H9 (cell line): ENCODE measurements around the gene CTH. TPM values are rescaled to one million over a fixed set of nuclear protein-coding genes. Genes with fewer than 3 reads are reported as not detected.
"Not testable (repeated sequence)": the region's sequence is repeated elsewhere in the genome, so short reads cannot be mapped to it uniquely, and the experiment has no call there.

ENCODE experiments used
- DNase-seq: peaks from one replicate; pipeline ENCODE4 v3.0.0-alpha.2; 2017
- H2AFZ ChIP-seq: one replicate; pipeline ENCODE4 v1.6.1; 2013; ENCODE audit warnings: mild to moderate bottlenecking, low read length, control low read depth, moderate library complexity
- H2AK5ac ChIP-seq: 2 replicates; pipeline ENCODE4 v1.6.1; 2013; ENCODE audit warnings: low read length, control low read depth, mixed read lengths; ENCODE audit not compliant: insufficient read length
- H2BK120ac ChIP-seq: one replicate; pipeline ENCODE4 v1.6.1; 2013; ENCODE audit warnings: low read depth, mild to moderate bottlenecking, low read length, control low read depth, inconsistent platforms; ENCODE audit not compliant: poor library complexity, severe bottlenecking
- H2BK12ac ChIP-seq: 2 replicates; pipeline ENCODE4 v1.6.1; 2013; ENCODE audit warnings: low read length, control low read depth, mixed read lengths, low read depth; ENCODE audit not compliant: insufficient read length
- H2BK15ac ChIP-seq: 2 replicates; pipeline ENCODE4 v1.6.1; 2013; ENCODE audit warnings: low read depth, low read length, control low read depth
- H2BK20ac ChIP-seq: one replicate; pipeline ENCODE4 v1.6.1; 2013; ENCODE audit warnings: low read depth, mild to moderate bottlenecking, low read length, control low read depth, inconsistent platforms; ENCODE audit not compliant: poor library complexity, severe bottlenecking
- H2BK5ac ChIP-seq: 2 replicates; pipeline ENCODE4 v1.6.1; 2013; ENCODE audit warnings: low read length, control low read depth, mixed read lengths; ENCODE audit not compliant: insufficient read length
- H3K14ac ChIP-seq: 2 replicates; pipeline ENCODE4 v1.6.1; 2013; ENCODE audit warnings: low read length, control low read depth; ENCODE audit not compliant: insufficient read depth
- H3K18ac ChIP-seq: 2 replicates; pipeline ENCODE4 v1.6.1; 2013; ENCODE audit warnings: low read depth, mild to moderate bottlenecking, mixed read lengths, low read length, control low read depth; ENCODE audit not compliant: insufficient read length
- H3K23ac ChIP-seq: 2 replicates; pipeline ENCODE4 v1.6.1; 2013; ENCODE audit warnings: low read length, control low read depth, mixed read lengths, low read depth; ENCODE audit not compliant: insufficient read length
- H3K23me2 ChIP-seq: 2 replicates; pipeline ENCODE4 v1.6.1; 2013; ENCODE audit warnings: low read depth, mild to moderate bottlenecking, mixed read lengths, low read length, control low read depth; ENCODE audit not compliant: insufficient read length, poor library complexity, severe bottlenecking
- H3K27ac ChIP-seq: 2 replicates; pipeline ENCODE4 v1.5.1; 2013; ENCODE audit warnings: low read length, control low read depth, mixed read lengths, low read depth; ENCODE audit not compliant: insufficient read length
- H3K27me3 ChIP-seq: 2 replicates; pipeline ENCODE4 v1.6.1; 2013; ENCODE audit warnings: low read length, control low read depth, inconsistent platforms; ENCODE audit not compliant: insufficient read depth
- H3K4ac ChIP-seq: 2 replicates; pipeline ENCODE4 v1.6.1; 2013; ENCODE audit warnings: low read depth, mild to moderate bottlenecking, control low read depth, inconsistent platforms, low read length, moderate library complexity
- H3K4me1 ChIP-seq: 2 replicates; pipeline ENCODE4 v1.6.1; 2013; ENCODE audit warnings: low read length, control low read depth, inconsistent platforms; ENCODE audit not compliant: insufficient read depth
- H3K4me2 ChIP-seq: 2 replicates; pipeline ENCODE4 v1.6.1; 2013; ENCODE audit warnings: low read length, control low read depth, mixed read lengths; ENCODE audit not compliant: insufficient read length, insufficient read depth
- H3K56ac ChIP-seq: 2 replicates; pipeline ENCODE4 v1.6.1; 2013; ENCODE audit warnings: low read depth, mild to moderate bottlenecking, mixed read lengths, low read length, control low read depth; ENCODE audit not compliant: insufficient read length
- H3K79me1 ChIP-seq: 2 replicates; pipeline ENCODE4 v1.6.1; 2013; ENCODE audit warnings: low read depth, mild to moderate bottlenecking, moderate library complexity, low read length, control low read depth, inconsistent platforms; ENCODE audit not compliant: insufficient read depth, poor library complexity, severe bottlenecking
- H3K79me2 ChIP-seq: 2 replicates; pipeline ENCODE4 v1.6.1; 2013; ENCODE audit warnings: low read length, control low read depth, inconsistent platforms; ENCODE audit not compliant: insufficient read depth
- H3K9ac ChIP-seq: 2 replicates; pipeline ENCODE4 v1.6.1; 2013; ENCODE audit warnings: low read length, control low read depth, mixed read lengths; ENCODE audit not compliant: insufficient read length; ENCODE audit errors: extremely low read depth
- H3K9me3 ChIP-seq: one replicate; pipeline ENCODE4 v1.6.1; 2013; ENCODE audit warnings: low read depth, low read length, inconsistent platforms; ENCODE audit not compliant: control insufficient read depth
- H3T11ph ChIP-seq: one replicate; pipeline ENCODE4 v1.6.1; 2013; ENCODE audit warnings: mild to moderate bottlenecking, low read length, control low read depth, inconsistent platforms
- H4K20me1 ChIP-seq: one replicate; pipeline ENCODE4 v1.6.1; 2013; ENCODE audit not compliant: control insufficient read depth, insufficient read length, insufficient read depth
- H4K5ac ChIP-seq: 2 replicates; pipeline ENCODE4 v1.6.1; 2013; ENCODE audit warnings: low read depth, mild to moderate bottlenecking, mixed read lengths, low read length, control low read depth; ENCODE audit not compliant: insufficient read length
- H4K8ac ChIP-seq: replicated peaks from 2 replicates; pipeline ENCODE4 v1.6.1; 2013; ENCODE audit warnings: low read length, control low read depth, mixed read lengths, low read depth; ENCODE audit not compliant: insufficient read length
- H4K91ac ChIP-seq: 2 replicates; pipeline ENCODE4 v1.6.1; 2013; ENCODE audit warnings: low read depth, mild to moderate bottlenecking, moderate library complexity, mixed read lengths, low read length, control low read depth; ENCODE audit not compliant: insufficient read length
- H3K27ac Mint-ChIP-seq, 3 experiments: 2 replicates in 2 of 3; 3 replicates in 1 of 3; pipeline ENCODE4 v1.8.0; 2020 to 2021; ENCODE audit warnings: mixed read lengths in 3 of 3, mild to moderate bottlenecking in 1 of 3, moderate library complexity in 1 of 3
- H3K27me3 Mint-ChIP-seq: 2 replicates; pipeline ENCODE4 v1.8.0; 2021; ENCODE audit warnings: low read depth, mild to moderate bottlenecking, moderate library complexity, mixed read lengths
- H3K36me3 Mint-ChIP-seq, 3 experiments: 2 replicates in 2 of 3; 3 replicates in 1 of 3; pipeline ENCODE4 v1.8.0; 2020 to 2021; ENCODE audit warnings: low read depth in 3 of 3, mixed read lengths in 3 of 3; ENCODE audit not compliant: insufficient read depth in 1 of 3
- H3K4me1 Mint-ChIP-seq, 2 experiments: 2 replicates each; pipeline ENCODE4 v1.8.0; 2020; ENCODE audit warnings: mixed read lengths in 2 of 2
- H3K4me3 Mint-ChIP-seq, 2 experiments: 2 replicates in 1 of 2; 3 replicates in 1 of 2; pipeline ENCODE4 v1.8.0; 2020 to 2021; ENCODE audit warnings: mild to moderate bottlenecking in 2 of 2, mixed read lengths in 2 of 2, moderate library complexity in 1 of 2
- H3K9me3 Mint-ChIP-seq, 2 experiments: 2 replicates in 1 of 2; 3 replicates in 1 of 2; pipeline ENCODE4 v1.8.0; 2020; ENCODE audit warnings: mild to moderate bottlenecking in 2 of 2, mixed read lengths in 2 of 2, moderate library complexity in 1 of 2
- CTCF ChIP-seq: fragments of 200-600 bp; sonication (generic); conservative IDR thresholded peaks from 3 replicates; pipeline ENCODE4 v1.8.0; 2021; ENCODE audit warnings: antibody characterized with exemption, mild to moderate bottlenecking
- WGBS: extraction: QIAGEN DNeasy Blood & Tissue Kit; methylation state at CpG from one replicate; pipeline ENCODE4 v1.1.7; 2013; ENCODE audit warnings: missing lambda C conversion rate, low lambda C conversion rate, mixed read lengths; ENCODE audit not compliant: insufficient read length; ENCODE audit errors: extremely low coverage; 5-methylcytosine and 5-hydroxymethylcytosine counted together
- total RNA-seq: library from RNA; stranded (reverse); gene quantifications from 2 replicates; pipeline ENCODE4 v1.2.1, GENCODE V29; 2021

CTH gene
- total RNA-seq, 1 experiment from 2014 or later, result 15.5 TPM

DNA sequence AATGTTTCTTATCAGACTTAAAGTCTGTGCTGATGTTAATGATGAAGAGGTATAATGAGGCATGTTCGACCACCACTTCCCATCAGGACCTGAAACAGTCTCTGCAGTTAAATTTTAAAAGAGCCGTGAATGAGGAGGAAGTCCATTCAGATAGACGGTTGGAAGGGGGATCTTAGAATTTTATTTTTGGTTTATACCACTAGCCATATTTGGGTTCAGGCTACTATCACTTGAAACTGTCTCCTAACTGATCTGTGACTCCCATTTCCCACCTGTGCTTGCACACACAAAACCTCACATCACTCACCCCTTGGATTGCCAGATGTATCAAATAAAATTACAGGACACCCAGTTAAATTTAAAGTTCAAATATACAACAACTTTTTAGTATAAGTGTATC is 46.6 kb upstream of the CTH start:
- Histone ChIP-seq H2BK20ac (no peak overlapping the region), H3K18ac (no peak overlapping the region), H2BK5ac (no peak overlapping the region), H2BK15ac (no peak overlapping the region), H3K27me3 (no peaks in the 10 kb centered on the region), H3K79me2 (no peaks in the 10 kb centered on the region), H3K56ac (no peak overlapping the region), H4K20me1 (no peaks in the 10 kb centered on the region), H4K91ac (no peak overlapping the region), H3T11ph (no peak overlapping the region), H3K14ac (no peak overlapping the region), H2BK120ac (no peak overlapping the region), H3K9ac (no peak overlapping the region), H3K79me1 (no peaks in the 10 kb centered on the region), H4K8ac (no peak overlapping the region), H3K27ac (no peak overlapping the region), H3K23me2 (no peaks in the 10 kb centered on the region), H2AFZ (no peak overlapping the region), H3K4me1 (no peaks in the 10 kb centered on the region), H3K4ac (no peak overlapping the region), H3K4me2 (no peak overlapping the region), H4K5ac (no peak overlapping the region), H3K9me3 (no peaks in the 10 kb centered on the region), H2BK12ac (no peak overlapping the region), H3K23ac (no peak overlapping the region), H2AK5ac (no peak overlapping the region)
- DNase-seq, result no peak
- WGBS, result no CpG with 5 or more reads among the region's 3 CpGs
- no peaks in the 10 kb centered on the region for H3K27me3 Mint-ChIP-seq
- peaks cover 6 to 11% of the 10 kb centered on the region in 2 experiments; a peak in 2 of 4 replicates for H3K4me1 Mint-ChIP-seq
- H3K36me3 Mint-ChIP-seq, result peaks cover 0 to 9% (median 3%) of the 10 kb centered on the region in 3 experiments; a peak in 5 of 7 replicates
- H3K9me3 Mint-ChIP-seq, result no peaks in the 10 kb centered on the region
- no peak overlapping the region; a peak in 1 of 5 replicates for H3K4me3 Mint-ChIP-seq
- peak overlapping the region in 1 of 3 experiments; percentile 38; a peak in 1 of 7 replicates for H3K27ac Mint-ChIP-seq
- no peak for TF ChIP-seq CTCF

- not testable (repeated sequence) for H2BK20ac ChIP-seq, DNase-seq, H3K18ac ChIP-seq, H3K27me3 ChIP-seq, H2BK5ac ChIP-seq, H3K4me3 Mint-ChIP-seq, H2BK120ac ChIP-seq, H4K5ac ChIP-seq, H3K14ac ChIP-seq, H4K91ac ChIP-seq, H3K9me3 Mint-ChIP-seq, H3K27ac Mint-ChIP-seq, H4K20me1 ChIP-seq, H3K79me1 ChIP-seq, H3K4me2 ChIP-seq, H3K9me3 ChIP-seq, H2BK15ac ChIP-seq, H3K4me1 ChIP-seq, H3K9ac ChIP-seq, H3K56ac ChIP-seq, H2BK12ac ChIP-seq, H4K8ac ChIP-seq, H3K23me2 ChIP-seq, H3K4ac ChIP-seq, H3K36me3 Mint-ChIP-seq, H3T11ph ChIP-seq, H3K23ac ChIP-seq, H2AK5ac ChIP-seq, H3K79me2 ChIP-seq, H3K27ac ChIP-seq, H3K27me3 Mint-ChIP-seq, H2AFZ ChIP-seq
- peaks cover 6 to 11% of the 10 kb centered on the region in 2 experiments; a peak in 2 of 4 replicates for H3K4me1 Mint-ChIP-seq
- WGBS, result no CpG with 5 or more reads among the region's 4 CpGs
These were observed 44.6 kb upstream of the CTH start for GRCh38 chr1:70366425-70366952.
